Measurements from ENCODE around the gene TNFRSF19. TPM values are rescaled to one million over a fixed set of nuclear protein-coding genes. Genes with fewer than 3 reads are reported as not detected.

Gene TNFRSF19
- total and polyA plus RNA-seq, 2 of the 13 experiments (the other 11 are each of a cell fraction or from before 2014, with no cell fraction given): 75.3 to 77.7 TPM

GRCh38 chr13:23651887-23652286 lies 81.7 kb downstream of the TNFRSF19 start (continued):
- TF ChIP-seq ZNF318 (CRISPR knock-in tag; IDR thresholded peaks at IDR 0.05) (no peak), MXD4 (CRISPR knock-in tag; IDR thresholded peaks at IDR 0.05) (no peak), SMAD3 (CRISPR knock-in tag; IDR thresholded peaks at IDR 0.05) (no peak), NFYB (CRISPR knock-in tag; IDR thresholded peaks at IDR 0.05) (no peak), KDM2A (CRISPR knock-in tag; IDR thresholded peaks at IDR 0.05; ENCODE audit: borderline replicate concordance, low read depth) (no peak), MAZ (IDR thresholded peaks at IDR 0.05; ENCODE audit: borderline replicate concordance, low read depth, low read length) (no peak), MAZ (CRISPR knock-in tag; IDR thresholded peaks at IDR 0.05; ENCODE audit: low read depth) (no peak), KLF9 (CRISPR knock-in tag; IDR thresholded peaks at IDR 0.05; ENCODE audit: low read depth) (no peak), MTA3 (CRISPR knock-in tag; IDR thresholded peaks at IDR 0.05) (no peak)
